Hepatocyte (in vitro differentiated cells): Measurements from ENCODE around the gene ADAMTSL1. TPM values are rescaled to one million over a fixed set of nuclear protein-coding genes. Genes with fewer than 3 reads are reported as not detected.

ENCODE experiments used
- DNase-seq: peaks from one replicate; pipeline ENCODE4 v3.0.0-alpha.2; 2016; ENCODE audit warnings: low spot score
- H2AFZ ChIP-seq: fragments of 200-600 bp; sonication (generic); 2 replicates; pipeline ENCODE4 v1.6.0; 2016; ENCODE audit warnings: antibody characterized with exemption, mild to moderate bottlenecking
- H3K27ac ChIP-seq: fragments of 200-600 bp; sonication (generic); 2 replicates; pipeline ENCODE4 v1.5.1; 2016; ENCODE audit warnings: mild to moderate bottlenecking
- H3K27me3 ChIP-seq: fragments of 200-600 bp; sonication (generic); 2 replicates; pipeline ENCODE4 v1.6.1; 2016
- H3K36me3 ChIP-seq: fragments of 200-600 bp; sonication (generic); replicated peaks from 2 replicates; pipeline ENCODE4 v1.5.1; 2016; ENCODE audit warnings: low read depth; ENCODE audit not compliant: insufficient read depth
- H3K4me1 ChIP-seq: fragments of 200-600 bp; sonication (generic); 2 replicates; pipeline ENCODE4 v1.5.1; 2016; ENCODE audit warnings: mild to moderate bottlenecking, moderate library complexity; ENCODE audit not compliant: insufficient read depth
- H3K4me2 ChIP-seq: fragments of 200-600 bp; sonication (generic); 2 replicates; pipeline ENCODE4 v1.6.0; 2016
- H3K4me3 ChIP-seq: fragments of 200-600 bp; sonication (generic); 2 replicates; pipeline ENCODE4 v1.5.1; 2016; ENCODE audit warnings: mild to moderate bottlenecking
- H3K79me2 ChIP-seq: fragments of 200-600 bp; sonication (generic); 2 replicates; pipeline ENCODE4 v1.6.0; 2017; ENCODE audit warnings: mild to moderate bottlenecking
- H3K9me2 ChIP-seq: fragments of 200-600 bp; sonication (generic); replicated peaks from 2 replicates; pipeline ENCODE4 v1.6.0; 2017; ENCODE audit warnings: mild to moderate bottlenecking; ENCODE audit not compliant: insufficient read depth
- H3K9me3 ChIP-seq: fragments of 200-600 bp; sonication (generic); 2 replicates; pipeline ENCODE4 v1.5.1; 2016; ENCODE audit warnings: low read depth, mild to moderate bottlenecking
- H4K20me1 ChIP-seq: fragments of 200-600 bp; sonication (generic); 2 replicates; pipeline ENCODE4 v1.6.0; 2016; ENCODE audit warnings: mild to moderate bottlenecking; ENCODE audit not compliant: insufficient read depth, poor library complexity, severe bottlenecking
- EZH2 ChIP-seq: fragments of 200-600 bp; sonication (generic); IDR thresholded peaks from 2 replicates; pipeline ENCODE4 v1.6.1; 2016; ENCODE audit warnings: antibody characterized with exemption, mild to moderate bottlenecking, borderline replicate concordance
- EZH2phosphoT487 ChIP-seq: fragments of 200-600 bp; sonication (generic); IDR thresholded peaks from one replicate; pipeline ENCODE4 v1.6.1; 2018; ENCODE audit warnings: antibody characterized with exemption, mild to moderate bottlenecking, low read depth, moderate library complexity; ENCODE audit not compliant: unreplicated experiment, severe bottlenecking
- WGBS: methylation state at CpG from one replicate; pipeline ENCODE4 v1.1.6; 2016; ENCODE audit warnings: low lambda C conversion rate; ENCODE audit errors: missing lambda C conversion rate; 5-methylcytosine and 5-hydroxymethylcytosine counted together
- polyA plus RNA-seq: library from polyadenylated mRNA; unstranded; fragments of >200 nt; fragmentation: Nextera tagmentation; extraction: Ambion mirVana; gene quantifications from 2 replicates; pipeline ENCODE4 v1.2.1, GENCODE V29; 2016
- total RNA-seq: library from RNA; depleted of rRNA; stranded (reverse); fragments of >200 nt; gene quantifications from 2 replicates; pipeline ENCODE4 v1.2.3, GENCODE V29; 2014
- TF ChIP-seq, protein P1 (sequence below): fragments of 200-600 bp; sonication (generic); IDR thresholded peaks from 2 replicates; pipeline ENCODE4 v1.5.1; 2016; ENCODE audit warnings: antibody characterized with exemption, mild to moderate bottlenecking; ENCODE audit not compliant: poor library complexity

The ADAMTSL1 gene
- total and polyA plus RNA-seq, 2 experiments from 2014 or later, result 7.2 to 24.0 TPM

GRCh38 chr9:18601026-18601425, 127.1 kb downstream of the ADAMTSL1 start:
- H3K4me1 ChIP-seq, result peaks cover 6% of the 10 kb centered on the region
- H3K9me2 ChIP-seq, result no peaks in the 10 kb centered on the region
- H3K27me3 ChIP-seq, result no peaks in the 10 kb centered on the region
- no peaks in the 10 kb centered on the region for H3K9me3 ChIP-seq
- H3K27ac ChIP-seq, result no peak overlapping the region
- H3K79me2 ChIP-seq, result no peaks in the 10 kb centered on the region
- no peaks in the 10 kb centered on the region for H3K36me3 ChIP-seq
- DNase-seq, result no peak
- TF ChIP-seq EZH2phosphoT487, result no peak
- no peak for TF ChIP-seq EZH2
- TF ChIP-seq, protein P1, sequence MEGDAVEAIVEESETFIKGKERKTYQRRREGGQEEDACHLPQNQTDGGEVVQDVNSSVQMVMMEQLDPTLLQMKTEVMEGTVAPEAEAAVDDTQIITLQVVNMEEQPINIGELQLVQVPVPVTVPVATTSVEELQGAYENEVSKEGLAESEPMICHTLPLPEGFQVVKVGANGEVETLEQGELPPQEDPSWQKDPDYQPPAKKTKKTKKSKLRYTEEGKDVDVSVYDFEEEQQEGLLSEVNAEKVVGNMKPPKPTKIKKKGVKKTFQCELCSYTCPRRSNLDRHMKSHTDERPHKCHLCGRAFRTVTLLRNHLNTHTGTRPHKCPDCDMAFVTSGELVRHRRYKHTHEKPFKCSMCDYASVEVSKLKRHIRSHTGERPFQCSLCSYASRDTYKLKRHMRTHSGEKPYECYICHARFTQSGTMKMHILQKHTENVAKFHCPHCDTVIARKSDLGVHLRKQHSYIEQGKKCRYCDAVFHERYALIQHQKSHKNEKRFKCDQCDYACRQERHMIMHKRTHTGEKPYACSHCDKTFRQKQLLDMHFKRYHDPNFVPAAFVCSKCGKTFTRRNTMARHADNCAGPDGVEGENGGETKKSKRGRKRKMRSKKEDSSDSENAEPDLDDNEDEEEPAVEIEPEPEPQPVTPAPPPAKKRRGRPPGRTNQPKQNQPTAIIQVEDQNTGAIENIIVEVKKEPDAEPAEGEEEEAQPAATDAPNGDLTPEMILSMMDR, result no peak
- H4K20me1 ChIP-seq, result no peaks in the 10 kb centered on the region
- H3K4me3 ChIP-seq, result no peak overlapping the region
- no peak overlapping the region for H2AFZ ChIP-seq
- H3K4me2 ChIP-seq, result no peak overlapping the region

DNA sequence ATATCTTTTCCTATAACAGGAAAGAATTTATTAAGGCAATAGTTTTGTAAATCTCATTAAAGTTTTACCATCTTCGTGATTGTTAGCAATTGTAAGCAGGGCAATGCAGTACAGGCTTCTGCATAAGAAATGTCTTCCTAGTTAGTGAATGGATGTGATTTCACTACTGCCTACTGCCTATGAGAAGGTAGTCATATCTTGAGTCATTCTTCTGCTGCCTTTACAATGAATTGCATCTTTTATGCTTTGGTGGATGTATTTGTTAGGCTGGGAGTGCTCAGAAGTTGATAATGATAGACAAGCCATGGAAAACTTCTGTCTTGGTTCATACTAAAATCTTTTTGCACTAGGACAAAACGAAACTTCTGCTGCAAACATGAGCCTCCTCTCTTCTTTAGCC, 128.0 kb downstream of the ADAMTSL1 start:
- 82% methylated on average over 2 of the region's 2 CpGs for WGBS
- no peak for DNase-seq
- H3K36me3 ChIP-seq, result no peaks in the 10 kb centered on the region
- no peaks in the 10 kb centered on the region for H3K9me2 ChIP-seq
- H3K27ac ChIP-seq, result no peak overlapping the region
- H3K79me2 ChIP-seq, result no peaks in the 10 kb centered on the region
- H3K27me3 ChIP-seq, result no peaks in the 10 kb centered on the region
- H3K4me2 ChIP-seq, result no peak overlapping the region
- no peaks in the 10 kb centered on the region for H3K9me3 ChIP-seq
- H2AFZ ChIP-seq, result no peak overlapping the region
- H4K20me1 ChIP-seq, result no peaks in the 10 kb centered on the region
- TF ChIP-seq, protein P1, result no peak
- TF ChIP-seq EZH2phosphoT487 (no peak), EZH2 (no peak)
- H3K4me3 ChIP-seq, result no peak overlapping the region
- H3K4me1 ChIP-seq, result peaks cover 13% of the 10 kb centered on the region

DNA sequence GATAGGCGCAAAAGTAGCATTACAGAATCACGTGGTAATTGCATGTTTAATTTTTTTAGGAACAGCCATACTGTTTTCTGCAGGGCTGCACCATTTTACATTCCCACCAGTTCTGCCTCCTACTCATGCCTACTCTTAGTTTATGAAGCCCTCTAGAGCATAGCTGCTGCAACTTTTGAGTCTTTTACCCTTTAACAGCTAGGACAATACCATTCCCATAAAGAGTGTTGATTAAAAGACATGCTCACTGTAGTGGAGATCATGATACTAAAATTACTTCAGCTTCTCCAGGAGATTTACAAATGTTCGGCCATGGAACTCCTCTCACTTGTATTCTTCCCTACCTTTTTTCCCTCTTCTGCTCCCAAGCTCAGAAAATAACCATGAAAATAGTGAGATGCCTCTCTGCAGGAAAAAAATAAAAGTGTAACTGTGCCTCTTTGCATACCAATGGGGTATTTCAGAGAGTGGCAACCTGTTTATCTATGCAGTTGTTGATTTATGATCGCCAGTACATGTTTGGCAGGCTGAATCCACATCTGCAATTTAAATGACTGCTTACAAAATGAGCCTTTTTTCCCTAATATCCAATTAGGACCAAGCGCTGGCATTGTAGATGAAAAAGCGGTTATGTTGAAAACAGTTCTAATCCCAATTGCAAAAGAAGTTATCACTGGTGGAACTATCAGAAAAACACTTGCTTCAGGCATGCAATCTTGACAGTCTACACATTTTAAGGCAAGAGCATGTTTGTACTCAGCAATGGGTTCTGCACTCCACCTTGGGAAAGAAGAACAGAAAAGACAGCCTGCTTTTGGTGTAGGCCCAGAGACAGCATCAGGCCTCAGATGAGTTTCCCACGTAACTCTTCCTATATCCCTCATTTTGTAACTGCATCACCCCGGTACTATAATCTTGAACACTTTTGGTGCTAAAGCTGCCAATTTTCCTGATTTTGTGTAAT, 131.1 kb downstream of the ADAMTSL1 start:
- Histone ChIP-seq H3K9me2 (no peaks in the 10 kb centered on the region), H2AFZ (no peak overlapping the region), H3K27ac (no peak overlapping the region), H4K20me1 (no peaks in the 10 kb centered on the region), H3K4me1 (peaks cover 13% of the 10 kb centered on the region), H3K36me3 (no peaks in the 10 kb centered on the region), H3K4me2 (no peak overlapping the region), H3K4me3 (no peak overlapping the region), H3K9me3 (no peaks in the 10 kb centered on the region), H3K27me3 (no peaks in the 10 kb centered on the region), H3K79me2 (no peaks in the 10 kb centered on the region)
- TF ChIP-seq, protein P1, result no peak
- no peak for TF ChIP-seq EZH2phosphoT487
- no peak for TF ChIP-seq EZH2
- 88% methylated on average over 8 of the region's 8 CpGs for WGBS
- DNase-seq, result no peak
